Left ventricle myocardium superior (tissue), 1 donor: Measurements from ENCODE around the gene MFSD12. TPM values are rescaled to one million over a fixed set of nuclear protein-coding genes. Genes with fewer than 3 reads are reported as not detected.
A peak's percentile ranks its signal among the peaks of the same experiment; 100 is the strongest.
"Not testable (repeated sequence)": the region's sequence is repeated elsewhere in the genome, so short reads cannot be mapped to it uniquely, and the experiment has no call there.

Experiments
- ATAC-seq: fragments of 200-7000 bp; cut with Tn5 transposase; one replicate; pipeline ENCODE4 v1.9.1; 2020; ENCODE audit warnings: mild to moderate bottlenecking, moderate library complexity
- DNase-seq: peaks from one replicate; pipeline ENCODE4 v3.0.0-alpha.2; 2020
- intact Hi-C: fragments of 100-400 bp; cut with micrococcal nuclease; formaldehyde crosslinking; loops from one replicate; pipeline ENCODE4 v1.11.0; 2022
- total RNA-seq: library from RNA; stranded (reverse); fragmentation: NEBNext Ultra II Directional; extraction: Animal tissue kit (Norgen Biotek cat#: 25700); gene quantifications from one replicate; pipeline ENCODE4 v1.2.1, GENCODE V29; 2021
- donor health status: DM: no; HTN: yes; CAD: no; lungs with severe emphysema.

Gene MFSD12
- total RNA-seq, 1 donor from 2014 or later, result 21.8 TPM

DNA sequence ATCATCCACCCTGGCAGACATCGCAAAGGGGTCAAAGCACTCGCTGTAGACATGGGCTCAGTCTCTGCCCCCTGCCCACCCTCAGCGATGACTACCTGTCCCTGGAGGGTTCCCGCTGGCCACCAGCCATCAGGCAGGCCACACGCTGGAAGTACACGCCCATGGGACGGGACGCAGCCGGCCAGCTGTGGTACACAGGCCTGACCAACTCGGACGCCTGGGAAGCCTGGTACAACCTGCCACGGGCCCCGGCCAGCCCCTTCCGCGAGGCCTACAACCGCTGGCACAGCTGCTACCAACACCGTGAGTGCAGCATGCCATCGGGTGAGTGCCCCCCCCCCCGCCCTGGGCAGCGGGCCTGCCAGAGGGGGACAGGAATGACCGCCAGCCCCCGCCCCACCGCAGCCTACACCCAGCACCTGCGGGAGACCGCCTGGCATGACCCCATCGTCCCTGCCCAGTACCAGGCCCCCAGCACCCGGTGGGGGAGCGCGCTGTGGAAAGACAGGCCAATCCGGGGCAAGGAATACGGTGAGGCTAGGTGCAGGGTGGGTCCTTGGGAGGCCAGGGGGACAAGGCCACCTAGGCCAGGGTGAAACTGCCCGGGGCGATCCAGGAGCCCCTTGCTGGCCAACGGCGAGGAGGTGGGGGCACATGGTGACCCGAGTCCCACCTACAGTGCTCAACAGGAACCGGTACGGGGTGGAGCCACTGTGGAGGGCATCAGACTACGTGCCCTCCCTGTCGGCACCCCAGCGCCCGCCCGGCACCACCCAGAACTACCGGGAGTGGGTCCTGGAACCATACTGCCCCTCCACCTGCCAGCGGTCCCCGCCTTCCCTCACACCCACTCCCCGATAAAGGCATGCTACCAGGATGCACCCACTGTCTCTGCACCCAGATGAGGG is 14.0 kb downstream of the MFSD12 start:
- intact Hi-C loops, result no loop called here
- ATAC-seq (peak; percentile 8), DNase-seq (peak; percentile 58)

GRCh38 chr19:3539756-3540118 is 17.6 kb downstream of the MFSD12 start:
- intact Hi-C loops, result no loop called here
- ATAC-seq (no peak), DNase-seq (no peak)

- intact Hi-C loops, result no loop called here
- no peak for DNase-seq
Measured at GRCh38 chr19:3538965-3539755, 18.2 kb downstream of the MFSD12 start, which contains the start of gene TEKTIP1. TEKTIP1 (plus strand) TSS chr19:3539174; CDS start chr19:3539178, 4 bp downstream.

GRCh38 chr19:3538258-3538929 is 19.0 kb downstream of the MFSD12 start:
- DNase-seq, result no peak
- intact Hi-C loops, result no loop called here
- no peak for ATAC-seq

More at GRCh38 chr19:3538965-3539755, 18.2 kb downstream of the MFSD12 start, which contains the start of gene TEKTIP1:
- ATAC-seq, result no peak

- intact Hi-C loops, result no loop called here
- DNase-seq (no peak), ATAC-seq (peak; percentile 2)
Measured at GRCh38 chr19:3537438-3538240, 19.7 kb downstream of the MFSD12 start.

- ATAC-seq (peak; percentile 10), DNase-seq (no peak)
- intact Hi-C loops, result no loop called here
Measured at GRCh38 chr19:3537101-3537437, 20.3 kb downstream of the MFSD12 start.

DNA sequence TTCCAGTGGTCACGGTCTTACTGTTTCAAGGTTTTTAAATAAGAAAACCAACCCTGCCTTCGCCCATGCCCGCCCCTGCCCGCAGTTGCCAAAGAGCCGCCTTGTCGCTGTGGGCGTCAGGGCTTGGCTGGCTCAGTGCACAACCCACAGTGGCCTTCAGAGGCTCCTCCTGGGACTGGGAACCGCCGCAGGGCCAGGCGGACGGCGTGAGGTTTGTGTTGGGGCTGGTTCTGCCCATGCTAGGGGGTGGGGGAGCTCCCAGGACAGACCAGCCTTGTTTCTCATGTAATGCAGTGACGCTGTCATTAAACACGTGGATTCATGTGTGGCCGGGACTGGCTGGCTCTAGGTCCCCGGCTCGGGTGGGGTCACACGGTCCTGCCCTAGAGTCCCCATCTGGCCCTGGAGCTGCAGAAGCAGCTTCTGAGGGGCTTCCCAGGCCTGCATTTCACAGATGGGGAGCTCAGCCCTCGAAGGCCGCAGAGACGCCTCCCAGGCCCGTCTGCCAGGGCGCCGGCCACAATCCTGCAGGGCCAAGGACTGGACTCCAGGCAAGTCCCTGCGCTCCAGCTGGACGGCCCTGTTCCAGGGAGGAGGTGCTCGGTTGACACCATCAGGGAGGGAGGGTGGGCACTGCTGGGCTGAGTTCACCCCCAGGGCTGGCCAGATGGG is 20.8 kb downstream of the MFSD12 start:
- DNase-seq, result peak; percentile 69
- intact Hi-C loops, result no loop called here
- peak; percentile 58 for ATAC-seq

DNA sequence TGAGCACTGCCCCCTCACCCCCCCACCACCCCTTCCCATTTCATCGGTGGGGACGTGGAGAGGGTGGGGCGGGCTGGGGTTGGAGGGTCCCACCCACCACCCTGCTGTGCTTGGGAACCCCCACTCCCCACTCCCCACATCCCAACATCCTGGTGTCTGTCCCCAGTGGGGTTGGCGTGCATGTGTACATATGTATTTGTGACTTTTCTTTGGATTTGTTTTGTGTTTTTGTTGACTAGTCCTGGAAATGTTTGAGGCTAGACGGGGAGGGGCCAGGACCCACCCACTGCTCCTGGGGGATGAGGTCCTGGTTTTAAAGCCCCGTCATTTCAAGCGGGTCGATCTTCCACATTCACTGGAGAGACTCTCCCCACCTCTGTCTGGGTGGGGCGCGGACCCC is 21.4 kb downstream of the MFSD12 start:
- intact Hi-C loops, result no loop called here
- no peak for DNase-seq
- no peak for ATAC-seq

DNA sequence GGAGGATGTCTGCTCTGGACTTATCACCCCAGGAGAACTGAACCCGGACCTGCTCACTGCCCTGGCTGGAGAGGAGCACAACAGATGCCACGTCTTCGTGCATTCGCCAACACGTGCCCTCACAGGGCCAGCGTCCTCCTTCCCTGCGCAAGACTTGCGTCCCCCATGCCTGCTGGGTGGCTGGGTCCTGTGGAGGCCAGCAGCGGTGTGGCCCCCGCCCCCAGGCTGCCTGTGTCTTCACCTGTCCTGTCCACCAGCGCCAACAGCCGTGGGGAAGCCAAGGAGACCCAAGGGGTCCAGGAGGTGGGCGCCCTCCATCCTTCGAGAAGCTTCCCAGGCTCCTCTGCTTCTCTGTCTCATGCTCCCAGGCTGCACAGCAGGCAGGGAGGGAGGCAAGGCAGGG is 21.8 kb downstream of the MFSD12 start:
- intact Hi-C loops, result no loop called here
- DNase-seq, result no peak
- ATAC-seq, result no peak

GRCh38 chr19:3535235-3535535 is 22.2 kb downstream of the MFSD12 start:
- no peak for ATAC-seq
- intact Hi-C loops, result no loop called here
- DNase-seq, result no peak

GRCh38 chr19:3534375-3535234 is 22.8 kb downstream of the MFSD12 start:
- ATAC-seq (no peak), DNase-seq (no peak)
- intact Hi-C loops, result no loop called here

- intact Hi-C loops, result no loop called here
- ATAC-seq (no peak), DNase-seq (no peak)
Measured at GRCh38 chr19:3533563-3534216, 23.7 kb downstream of the MFSD12 start.

- no peak for DNase-seq
- intact Hi-C loops, result no loop called here
- no peak for ATAC-seq
Measured at GRCh38 chr19:3533033-3533432, 24.4 kb downstream of the MFSD12 start.

- intact Hi-C loops, result no loop called here
Measured at GRCh38 chr19:3532154-3532786, 25.1 kb downstream of the MFSD12 start.

GRCh38 chr19:3531716-3532115 is 25.7 kb downstream of the MFSD12 start:
- intact Hi-C loops, result no loop called here
- no peak for DNase-seq
- no peak for ATAC-seq

More at GRCh38 chr19:3532154-3532786, 25.1 kb downstream of the MFSD12 start:
- ATAC-seq (no peak), DNase-seq (no peak)

DNA sequence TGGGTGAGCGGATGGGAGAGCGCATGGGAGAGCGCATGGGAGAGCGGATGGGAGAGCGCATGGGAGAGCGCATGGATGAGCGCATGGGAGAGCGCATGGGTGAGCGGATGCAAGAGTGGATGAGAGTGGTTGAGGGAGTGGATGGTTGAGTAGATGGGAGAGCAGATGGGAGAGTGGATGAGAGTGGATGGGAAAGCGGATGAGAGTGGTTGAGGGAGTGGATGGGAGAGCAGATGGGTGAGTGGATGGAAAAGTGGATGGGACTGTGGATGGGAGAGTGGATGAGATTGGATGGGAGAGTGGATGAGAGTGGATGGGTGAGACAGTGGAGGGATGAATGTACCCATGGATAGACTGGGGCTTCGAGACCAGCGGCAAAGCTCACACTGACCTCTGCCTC is 27.0 kb downstream of the MFSD12 start:
- intact Hi-C loops, result no loop called here
- DNase-seq, result no peak
- ATAC-seq, result no peak

DNA sequence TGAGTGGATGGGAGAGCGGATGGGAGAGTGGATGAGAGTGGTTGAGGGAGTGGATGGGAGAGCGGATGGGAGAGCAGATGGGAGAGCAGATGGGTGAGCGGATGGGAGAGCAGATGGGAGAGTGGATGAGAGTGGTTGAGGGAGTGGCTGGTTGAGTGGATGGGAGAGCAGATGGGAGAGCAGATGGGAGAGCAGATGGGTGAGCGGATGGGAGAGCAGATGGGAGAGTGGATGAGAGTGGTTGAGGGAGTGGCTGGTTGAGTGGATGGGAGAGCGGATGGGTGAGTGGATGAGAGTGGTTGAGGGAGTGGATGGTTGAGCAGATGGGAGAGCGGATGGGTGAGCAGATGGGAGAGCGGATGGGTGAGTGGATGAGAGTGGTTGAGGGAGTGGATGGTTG is 28.1 kb downstream of the MFSD12 start:
- DNase-seq, intact Hi-C loops, ATAC-seq: not testable (repeated sequence)
